K562 (cell line): Measurements from ENCODE around the gene NMNAT3. TPM values are rescaled to one million over a fixed set of nuclear protein-coding genes. Genes with fewer than 3 reads are reported as not detected.

Experiments
- ATAC-seq: fragments of 200-7000 bp; cut with Tn5 transposase; 3 replicates; pipeline ENCODE4 v1.9.1; 2020; ENCODE audit warnings: moderate library complexity
- BruUV-seq: library from RNA; stranded (reverse); fragments of 400-500 nt; replicated peaks from 2 replicates; lab custom pipeline; 2021; lab: Mats Ljungman, UMichigan
- CTCF ChIA-PET: fragments of 300-600 bp; formaldehyde crosslinking; extraction: SDS; loops from one replicate; lab custom pipeline; 2021; ENCODE audit warnings: low intra/inter-chr PET ratio; lab: Yijun Ruan, JAX
- POLR2A ChIA-PET: fragments of 300-600, 350-650 bp; sonication (Branson Sonifier 250); formaldehyde crosslinking; extraction: SDS; loops from one replicate; lab custom pipeline; 2021; ENCODE audit warnings: antibody characterized with exemption, inconsistent platforms; lab: Yijun Ruan, JAX
- DNase-seq, 4 experiments: peaks; one replicate each; pipeline versions ENCODE4 v3.0.0 to v3.0.0-alpha.2; 2011 to 2018; ENCODE audit warnings: low spot score in 3 of 4, mixed read lengths in 3 of 4; ENCODE audit errors: extremely low read depth in 1 of 4
- FAIRE-seq: peaks from 2 replicates; lab custom pipeline; 2011; peaks lifted over from hg19 to GRCh38; lab: Jason Lieb, UNC
- H2AFZ ChIP-seq: 2 replicates; pipeline ENCODE4 v1.6.0; 2011; ENCODE audit warnings: low read depth, low read length, control low read depth, inconsistent platforms
- H3K27ac ChIP-seq: fragments of 200-600 bp; 3 replicates; pipeline ENCODE4 v1.8.0; 2011; ENCODE audit warnings: low read depth, mild to moderate bottlenecking, control low read depth, inconsistent platforms, low read length, moderate library complexity, mixed read lengths; ENCODE audit errors: extremely low read depth
- H3K27me3 ChIP-seq, 2 experiments: fragments of 300-600 bp in 1 of 2; 2 replicates in 1 of 2; 3 replicates in 1 of 2; pipeline versions ENCODE4 v1.6.0 to v1.8.0; 2011; ENCODE audit warnings: inconsistent platforms in 2 of 2, low read length in 2 of 2, mild to moderate bottlenecking in 1 of 2, mixed read lengths in 1 of 2, moderate library complexity in 1 of 2; ENCODE audit not compliant: control insufficient read depth in 2 of 2, insufficient read depth in 2 of 2
- H3K36me3 ChIP-seq: fragments of 300-600 bp; 3 replicates; pipeline ENCODE4 v1.8.0; 2011; ENCODE audit warnings: mild to moderate bottlenecking, low read length, inconsistent platforms; ENCODE audit not compliant: control insufficient read depth, insufficient read depth
- H3K4me1 ChIP-seq, 2 experiments: fragments of 200-600 bp in 1 of 2; replicated peaks in 1 of 2; 2 replicates in 1 of 2; 3 replicates in 1 of 2; pipeline versions ENCODE4 v1.5.1 to v1.8.0; 2011; ENCODE audit warnings: inconsistent platforms in 2 of 2, low read length in 2 of 2, mild to moderate bottlenecking in 1 of 2, mixed read lengths in 1 of 2, moderate library complexity in 1 of 2; ENCODE audit not compliant: control insufficient read depth in 2 of 2, insufficient read depth in 2 of 2
- H3K4me2 ChIP-seq: 2 replicates; pipeline ENCODE4 v1.6.1; 2011; ENCODE audit warnings: low read length, control low read depth, inconsistent platforms, mixed read lengths; ENCODE audit not compliant: insufficient read depth
- H3K4me3 ChIP-seq: fragments of 200-600 bp; sonication (generic), shearing (Covaris generic); 2 replicates; pipeline ENCODE4 v1.5.1; 2016; ENCODE audit warnings: control low read depth, inconsistent platforms
- H3K79me2 ChIP-seq: fragments of 200-600 bp; 3 replicates; pipeline ENCODE4 v1.8.0; 2011; ENCODE audit warnings: low read length, inconsistent platforms; ENCODE audit not compliant: control insufficient read depth, insufficient read depth
- H3K9ac ChIP-seq, 2 experiments: 2 replicates each; pipeline versions ENCODE4 v1.6.0 to v1.6.1; 2011; ENCODE audit warnings: low read depth in 2 of 2, low read length in 2 of 2, control low read depth in 1 of 2, inconsistent platforms in 1 of 2, mild to moderate bottlenecking in 1 of 2, mixed read lengths in 1 of 2; ENCODE audit not compliant: insufficient read depth in 1 of 2
- H3K9me1 ChIP-seq: one replicate; pipeline ENCODE4 v1.6.0; 2011; ENCODE audit warnings: inconsistent platforms, mild to moderate bottlenecking, low read length, moderate library complexity; ENCODE audit not compliant: control insufficient read depth, insufficient read depth
- H3K9me3 ChIP-seq: replicated peaks from 2 replicates; pipeline ENCODE4 v1.5.1; 2011; ENCODE audit warnings: low read depth, low read length, inconsistent platforms; ENCODE audit not compliant: control insufficient read depth, insufficient read depth
- H4K20me1 ChIP-seq: replicated peaks from 2 replicates; pipeline ENCODE4 v1.6.1; 2011; ENCODE audit warnings: low read length, inconsistent platforms, mixed read lengths; ENCODE audit not compliant: control insufficient read depth, insufficient read depth
- ASH1L ChIP-seq: fragments of 450-650 bp; IDR thresholded peaks from 2 replicates; pipeline ENCODE4 v1.6.1; 2018; ENCODE audit warnings: borderline replicate concordance, mild to moderate bottlenecking, low read depth; ENCODE audit not compliant: partially characterized antibody
- CBX8 ChIP-seq: fragments of 200-600 bp; sonication (generic); IDR thresholded peaks from 2 replicates; pipeline ENCODE4 v1.6.1; 2012; ENCODE audit warnings: borderline replicate concordance, mixed run types, low read depth, mild to moderate bottlenecking, moderate library complexity, mixed read lengths, low read length, control low read depth, inconsistent platforms; ENCODE audit not compliant: poor library complexity, severe bottlenecking; ENCODE audit errors: extremely low read depth
- CC2D1A ChIP-seq: fragments of 450-650 bp; IDR thresholded peaks from 2 replicates; pipeline ENCODE4 v1.6.1; 2017; ENCODE audit warnings: mild to moderate bottlenecking
- ETS2 ChIP-seq: IDR thresholded peaks from 2 replicates; pipeline ENCODE4 v1.6.1; 2016; ENCODE audit warnings: borderline replicate concordance, missing genetic modification characterization, mild to moderate bottlenecking, moderate library complexity, missing compliant biosample characterization; ENCODE audit not compliant: poor library complexity, severe bottlenecking
- FOSL1 ChIP-seq: fragments of 200-800 bp; sonication (Bioruptor generic); conservative IDR thresholded peaks from 2 replicates; pipeline ENCODE4 v1.6.1; 2016; ENCODE audit warnings: missing genetic modification characterization, missing compliant biosample characterization
- GATAD2A ChIP-seq: fragments of 450-650 bp; IDR thresholded peaks from 2 replicates; pipeline ENCODE4 v1.6.1; 2017
- HCFC1 ChIP-seq: IDR thresholded peaks from 2 replicates; pipeline ENCODE4 v1.6.1; 2012; ENCODE audit warnings: low read depth, low read length, improper control_type of control experiment
- KLF10 ChIP-seq: fragments of 250-450 bp; sonication (Bioruptor Pico); IDR thresholded peaks from 2 replicates; pipeline ENCODE4 v1.6.1; 2021; ENCODE audit warnings: matching md5 sums
- LCOR ChIP-seq: sonication (generic); formaldehyde crosslinking; IDR thresholded peaks from 2 replicates; pipeline ENCODE4 v1.8.0; 2022; ENCODE audit warnings: mild to moderate bottlenecking, missing genetic modification reagents
- RFX7 ChIP-seq: fragments of 250-450 bp; sonication (Bioruptor Pico); IDR thresholded peaks from 2 replicates; pipeline ENCODE4 v1.5.1; 2021; ENCODE audit warnings: mild to moderate bottlenecking
- TSC22D4 ChIP-seq: fragments of 450-650 bp; IDR thresholded peaks from 2 replicates; pipeline ENCODE4 v1.6.1; 2016; ENCODE audit warnings: missing genetic modification characterization, missing biosample characterization, control low read depth
- ZBTB8A ChIP-seq: fragments of 450-650 bp; IDR thresholded peaks from 2 replicates; pipeline ENCODE4 v1.6.1; 2018; ENCODE audit warnings: mild to moderate bottlenecking, moderate library complexity; ENCODE audit not compliant: partially characterized antibody
- ZNF589 ChIP-seq: fragments of 200-800 bp; sonication (Bioruptor generic); IDR thresholded peaks from 2 replicates; pipeline ENCODE4 v1.6.1; 2016; ENCODE audit warnings: low read depth, missing genetic modification characterization, missing compliant biosample characterization
- ZNF699 ChIP-seq: fragments of 250-450 bp; sonication (Bioruptor Pico); IDR thresholded peaks from 2 replicates; pipeline ENCODE4 v1.8.0; 2021; ENCODE audit warnings: mild to moderate bottlenecking, moderate library complexity; ENCODE audit not compliant: insufficient replicate concordance
- WGBS: fragments of 100-300 bp; shearing (Covaris generic); methylation state at CpG from one replicate; pipeline ENCODE4 v1.1.6; 2016; ENCODE audit warnings: low coverage, mixed read lengths; ENCODE audit not compliant: insufficient coverage; ENCODE audit errors: missing lambda C conversion rate; 5-methylcytosine and 5-hydroxymethylcytosine counted together
- in situ Hi-C: fragments of 300-500 bp; cut with MboI; formaldehyde crosslinking; loops from 4 replicates; pipeline ENCODE4 v1.15.0; 2018; ENCODE audit warnings: inconsistent platforms, mixed read lengths
- intact Hi-C: fragments of 100-400 bp; cut with micrococcal nuclease; formaldehyde crosslinking; loops from 2 replicates; pipeline ENCODE4 v1.14.2; 2022
- polyA plus RNA-seq, 8 experiments: library from polyadenylated mRNA; depleted of rRNA in 4 of 8; stranded (reverse) in 5 of 8; unstranded in 3 of 8; fragments of >200 nt; fragmentation: Nextera tagmentation in 2 of 8; fragmentation: Illumina TruSeq in 1 of 8; extraction: Ambion mirVana in 2 of 8; extraction: Trizol in 1 of 8; gene quantifications; 2 replicates each; pipeline versions ENCODE4 v1.2.1 to v1.2.3, GENCODE V29; 2011 to 2014; ENCODE audit warnings: inconsistent platforms in 1 of 8, missing spikeins in 1 of 8
- total RNA-seq, 7 experiments: library from RNA; depleted of rRNA in 6 of 7; stranded (reverse); fragments of >200 nt in 6 of 7; fragmentation: Illumina TruSeq in 2 of 7; extraction: Trizol in 2 of 7; gene quantifications; 2 replicates each; pipeline versions ENCODE4 v1.2.1 to v1.2.3, GENCODE V29; 2011 to 2021; ENCODE audit warnings: low replicate concordance in 1 of 7
- TF ChIP-seq, protein P1 (sequence below): fragments of 450-650 bp; IDR thresholded peaks from 2 replicates; pipeline ENCODE4 v1.6.1; 2014; ENCODE audit warnings: low read depth, mild to moderate bottlenecking, moderate library complexity, borderline replicate concordance
- TF ChIP-seq, protein P2 (sequence below): fragments of 450-650 bp; formaldehyde crosslinking; IDR thresholded peaks from 2 replicates; pipeline ENCODE4 v1.4.0; 2020; ENCODE audit warnings: mild to moderate bottlenecking
- TF ChIP-seq, protein P3 (sequence below), 2 experiments: fragments of 200-800 bp in 1 of 2; sonication (Bioruptor generic) in 1 of 2; sonication (generic) in 1 of 2; formaldehyde crosslinking in 1 of 2; IDR thresholded peaks in 1 of 2; conservative IDR thresholded peaks in 1 of 2; 2 replicates each; pipeline versions ENCODE4 v1.5.0 to v1.6.1; 2016 to 2020; ENCODE audit warnings: missing compliant biosample characterization in 1 of 2, missing genetic modification characterization in 1 of 2, missing genetic modification reagents in 1 of 2

The NMNAT3 gene
- total and polyA plus RNA-seq, 9 of the 15 experiments (the other 6 are each of a cell fraction or from before 2014, with no cell fraction given): 2.3 to 12.5 (median 6.6) TPM

DNA sequence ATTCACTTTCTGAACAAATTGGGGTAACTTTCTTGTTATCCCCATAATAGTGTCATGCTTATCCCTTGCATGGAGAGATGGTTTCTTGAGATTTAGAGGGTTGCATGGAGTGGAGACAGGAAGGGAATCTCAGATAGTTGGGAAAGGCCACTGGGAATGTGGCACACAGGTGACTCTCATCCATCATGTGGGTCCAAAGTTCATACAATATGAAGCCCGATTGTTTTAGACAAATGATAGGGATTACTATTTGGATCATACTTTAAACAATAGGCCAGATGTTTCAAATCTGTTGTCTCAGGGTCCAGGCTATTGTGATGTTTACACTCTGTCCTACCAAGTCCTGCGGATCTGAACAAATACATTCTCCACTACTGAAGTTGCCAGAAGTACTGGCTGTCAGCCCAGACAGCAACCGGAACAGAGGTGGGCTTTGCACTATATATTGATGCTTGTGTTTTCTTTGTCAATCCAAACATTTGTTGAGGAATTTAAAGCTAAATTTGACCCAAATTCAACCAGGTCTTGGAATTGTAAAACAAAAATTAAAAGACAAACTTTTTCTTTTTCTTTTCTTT, 39.2 kb upstream of the NMNAT3 start (continued):
- TF ChIP-seq, protein P1, sequence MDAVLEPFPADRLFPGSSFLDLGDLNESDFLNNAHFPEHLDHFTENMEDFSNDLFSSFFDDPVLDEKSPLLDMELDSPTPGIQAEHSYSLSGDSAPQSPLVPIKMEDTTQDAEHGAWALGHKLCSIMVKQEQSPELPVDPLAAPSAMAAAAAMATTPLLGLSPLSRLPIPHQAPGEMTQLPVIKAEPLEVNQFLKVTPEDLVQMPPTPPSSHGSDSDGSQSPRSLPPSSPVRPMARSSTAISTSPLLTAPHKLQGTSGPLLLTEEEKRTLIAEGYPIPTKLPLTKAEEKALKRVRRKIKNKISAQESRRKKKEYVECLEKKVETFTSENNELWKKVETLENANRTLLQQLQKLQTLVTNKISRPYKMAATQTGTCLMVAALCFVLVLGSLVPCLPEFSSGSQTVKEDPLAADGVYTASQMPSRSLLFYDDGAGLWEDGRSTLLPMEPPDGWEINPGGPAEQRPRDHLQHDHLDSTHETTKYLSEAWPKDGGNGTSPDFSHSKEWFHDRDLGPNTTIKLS: no peak
- no peak for TF ChIP-seq GATAD2A
- no peak for TF ChIP-seq CBX8
- TF ChIP-seq TSC22D4 (tag): no peak
- no peak for TF ChIP-seq FOSL1 (tag)
- TF ChIP-seq, protein P2, sequence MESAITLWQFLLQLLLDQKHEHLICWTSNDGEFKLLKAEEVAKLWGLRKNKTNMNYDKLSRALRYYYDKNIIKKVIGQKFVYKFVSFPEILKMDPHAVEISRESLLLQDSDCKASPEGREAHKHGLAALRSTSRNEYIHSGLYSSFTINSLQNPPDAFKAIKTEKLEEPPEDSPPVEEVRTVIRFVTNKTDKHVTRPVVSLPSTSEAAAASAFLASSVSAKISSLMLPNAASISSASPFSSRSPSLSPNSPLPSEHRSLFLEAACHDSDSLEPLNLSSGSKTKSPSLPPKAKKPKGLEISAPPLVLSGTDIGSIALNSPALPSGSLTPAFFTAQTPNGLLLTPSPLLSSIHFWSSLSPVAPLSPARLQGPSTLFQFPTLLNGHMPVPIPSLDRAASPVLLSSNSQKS (CRISPR knock-in tag): no peak
- no peak for TF ChIP-seq LCOR (CRISPR knock-in tag)

DNA sequence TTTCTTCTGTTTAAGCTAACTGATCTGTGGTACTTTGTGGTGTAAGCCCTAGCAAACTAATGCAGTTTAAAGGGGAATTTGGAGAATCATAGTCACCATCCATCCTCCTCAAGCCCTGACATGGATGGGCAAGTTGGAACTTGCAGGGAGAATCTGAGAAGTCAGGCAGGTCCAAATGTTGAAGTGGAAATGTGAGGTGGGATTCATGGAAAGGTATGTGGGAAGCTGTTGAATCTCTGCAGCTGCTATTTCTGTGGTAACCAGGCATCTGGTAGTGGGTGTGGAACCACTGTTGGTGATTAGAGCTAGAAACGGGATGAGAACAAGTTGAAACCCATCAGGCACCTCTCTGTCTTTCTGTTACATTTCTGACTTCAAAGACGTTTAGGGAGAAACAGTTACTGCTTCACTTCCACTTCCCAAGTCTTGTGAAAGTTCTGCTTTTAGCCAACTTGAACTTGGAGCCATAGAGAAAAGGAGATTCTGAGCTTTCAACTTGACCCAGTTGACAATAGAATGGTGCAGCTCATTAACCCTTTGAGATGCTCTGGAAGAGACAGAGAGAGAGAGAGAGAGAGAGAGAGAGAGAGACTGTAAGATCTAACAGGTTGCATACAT, 38.1 kb upstream of the NMNAT3 start:
- Histone ChIP-seq H3K27ac (no peak overlapping the region), H3K4me1 (no peaks in the 10 kb centered on the region), H3K27me3 (peaks cover 0 to 4% of the 10 kb centered on the region in 2 experiments; a peak in 1 of 5 replicates), H3K4me2 (no peak overlapping the region), H3K4me3 (no peak overlapping the region), H3K9me1 (no peaks in the 10 kb centered on the region), H3K9me3 (no peaks in the 10 kb centered on the region), H2AFZ (no peak overlapping the region), H3K79me2 (no peaks in the 10 kb centered on the region), H3K36me3 (no peaks in the 10 kb centered on the region), H4K20me1 (no peaks in the 10 kb centered on the region), H3K9ac (no peak overlapping the region)
- in situ Hi-C loops (no loop called here), intact Hi-C loops (no loop called here)
- DNase-seq (no peak), FAIRE-seq (no peak), ATAC-seq (no peak)
- 0% methylated on average over 2 of the region's 2 CpGs for WGBS
- ChIA-PET POLR2A (interaction anchor here (0.6 to 0.7 kb wide), 2 partner anchors 25 to 1182 kb away, joined by 3 read pairs; no protein-coding TSS in a partner anchor), CTCF (no interaction called here)
- BruUV-seq: no TSS peak
- TF ChIP-seq ZNF589 (CRISPR knock-in tag): no peak
- TF ChIP-seq HCFC1: no peak
- TF ChIP-seq ASH1L: no peak
- no peak for TF ChIP-seq ZBTB8A
- no peak for TF ChIP-seq RFX7 (CRISPR knock-in tag)
- TF ChIP-seq KLF10 (CRISPR knock-in tag): no peak
- TF ChIP-seq, protein P3, sequence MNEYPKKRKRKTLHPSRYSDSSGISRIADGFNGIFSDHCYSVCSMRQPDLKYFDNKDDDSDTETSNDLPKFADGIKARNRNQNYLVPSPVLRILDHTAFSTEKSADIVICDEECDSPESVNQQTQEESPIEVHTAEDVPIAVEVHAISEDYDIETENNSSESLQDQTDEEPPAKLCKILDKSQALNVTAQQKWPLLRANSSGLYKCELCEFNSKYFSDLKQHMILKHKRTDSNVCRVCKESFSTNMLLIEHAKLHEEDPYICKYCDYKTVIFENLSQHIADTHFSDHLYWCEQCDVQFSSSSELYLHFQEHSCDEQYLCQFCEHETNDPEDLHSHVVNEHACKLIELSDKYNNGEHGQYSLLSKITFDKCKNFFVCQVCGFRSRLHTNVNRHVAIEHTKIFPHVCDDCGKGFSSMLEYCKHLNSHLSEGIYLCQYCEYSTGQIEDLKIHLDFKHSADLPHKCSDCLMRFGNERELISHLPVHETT (CRISPR knock-in tag; conservative IDR thresholded peaks at IDR 0.05 in 1 of 2, IDR thresholded peaks at IDR 0.05 in 1 of 2): no peak
- no peak for TF ChIP-seq ETS2 (tag)
- no peak for TF ChIP-seq CC2D1A
- no peak for TF ChIP-seq ZNF699 (CRISPR knock-in tag)
